Measurements from ENCODE around the gene UBASH3B.

The UBASH3B gene

DNA sequence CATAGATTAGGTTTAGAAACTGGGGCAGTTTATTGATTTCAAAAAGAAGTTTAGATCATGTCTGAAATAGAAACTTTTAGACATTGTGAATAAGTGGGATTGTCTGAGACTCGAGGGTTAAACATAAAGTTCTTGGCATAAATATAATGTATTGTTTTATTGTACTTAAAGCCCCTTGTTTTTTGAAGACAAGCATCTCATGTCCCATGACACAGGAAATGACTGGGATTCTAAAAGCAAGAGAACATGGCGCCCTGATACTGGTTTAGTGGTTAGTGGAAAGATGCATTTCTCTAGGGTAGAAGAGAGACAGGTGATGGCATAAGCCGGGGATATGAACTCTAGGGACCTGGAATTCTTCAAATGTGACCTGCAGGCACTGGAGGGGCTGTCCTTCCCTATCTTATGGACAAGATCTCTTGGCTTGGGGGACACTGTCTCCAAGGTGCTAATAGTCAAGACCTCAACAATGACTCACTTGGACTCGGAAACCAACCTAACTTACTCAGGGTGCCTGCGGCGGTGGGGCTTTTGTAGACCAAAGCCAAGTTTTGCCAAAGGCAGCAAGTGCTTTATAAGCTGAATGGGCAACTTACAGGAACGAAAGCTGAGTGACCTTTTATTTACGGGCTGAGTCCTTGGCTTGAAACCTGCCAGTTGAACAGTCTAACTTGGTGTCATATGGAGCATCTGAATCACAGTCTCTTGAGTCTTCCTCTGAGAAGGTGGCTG, 48.2 kb downstream of the UBASH3B start:
- no peak for DNase-seq (ENCODE audit: low read depth)
- TF ChIP-seq CTCF (IDR thresholded peaks at IDR 0.05; ENCODE audit: low read depth, low read length, missing control alignments) = no peak
- H3K4me3 ChIP-seq (ENCODE audit: low read depth, low read length) = no peak overlapping the region

DNA sequence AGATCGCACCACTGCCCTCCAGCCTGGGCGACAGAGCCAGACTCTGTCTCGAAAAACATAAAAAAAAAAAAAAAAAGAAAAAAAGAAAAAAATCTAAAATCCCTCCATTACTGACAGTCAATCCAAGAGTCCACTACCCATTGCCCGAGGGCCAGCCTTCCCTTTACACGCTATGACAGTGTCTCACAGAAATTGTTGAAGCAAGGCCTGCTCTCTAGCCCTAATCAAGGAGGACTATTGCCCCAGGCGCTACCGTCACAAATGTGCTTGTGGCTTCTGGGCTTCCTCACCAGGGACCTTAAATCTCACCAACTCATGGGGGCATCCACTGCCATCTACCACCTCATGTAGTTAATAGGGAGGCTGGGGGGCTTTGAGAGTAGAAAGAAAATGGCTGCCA, 49.9 kb downstream of the UBASH3B start:
- no peak for DNase-seq (ENCODE audit: low read depth)
- H3K4me3 ChIP-seq (ENCODE audit: low read depth, low read length) = no peak overlapping the region
- no peak for TF ChIP-seq CTCF (IDR thresholded peaks at IDR 0.05; ENCODE audit: low read depth, low read length, missing control alignments)

DNA sequence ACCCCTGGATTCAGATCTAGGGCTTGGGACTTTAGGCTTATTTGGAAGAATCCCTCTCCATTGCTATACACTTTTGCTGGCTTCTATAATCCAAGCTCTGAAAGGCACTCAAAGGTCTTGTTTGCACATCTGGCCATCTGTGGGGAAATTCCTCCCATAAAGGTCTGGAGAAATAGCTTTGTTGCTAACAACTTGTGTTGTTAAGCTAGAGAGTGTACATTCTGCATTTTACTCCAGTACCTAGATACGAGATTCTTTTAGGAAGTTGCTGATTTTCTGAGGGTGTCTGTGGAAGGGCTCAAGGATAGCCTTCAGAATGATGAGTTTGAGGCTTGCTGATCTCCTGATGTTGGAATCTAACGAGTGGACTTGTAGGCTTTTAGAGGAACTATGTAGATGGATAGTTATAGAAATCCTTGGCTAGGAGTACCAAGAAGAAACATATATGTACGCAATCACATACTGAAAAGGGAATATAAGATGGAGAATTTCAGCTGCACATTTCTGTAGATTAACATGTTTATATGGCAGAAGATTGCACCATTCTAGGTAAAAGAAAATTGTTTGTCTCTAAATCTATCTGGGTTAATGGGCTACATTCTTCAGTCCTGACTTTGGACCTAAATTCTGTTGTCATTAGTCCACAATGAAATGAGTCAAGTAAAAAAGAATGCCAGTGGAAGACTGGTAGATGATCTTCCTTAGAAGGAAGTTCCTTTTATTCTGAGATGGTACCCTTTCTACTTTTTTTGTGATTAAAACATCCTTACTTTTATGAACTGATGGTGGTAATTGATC, 51.0 kb downstream of the UBASH3B start:
- no peak for DNase-seq (ENCODE audit: low read depth)
- no peak overlapping the region for H3K4me3 ChIP-seq (ENCODE audit: low read depth, low read length)
- no peak for TF ChIP-seq CTCF (IDR thresholded peaks at IDR 0.05; ENCODE audit: low read depth, low read length, missing control alignments)

DNA sequence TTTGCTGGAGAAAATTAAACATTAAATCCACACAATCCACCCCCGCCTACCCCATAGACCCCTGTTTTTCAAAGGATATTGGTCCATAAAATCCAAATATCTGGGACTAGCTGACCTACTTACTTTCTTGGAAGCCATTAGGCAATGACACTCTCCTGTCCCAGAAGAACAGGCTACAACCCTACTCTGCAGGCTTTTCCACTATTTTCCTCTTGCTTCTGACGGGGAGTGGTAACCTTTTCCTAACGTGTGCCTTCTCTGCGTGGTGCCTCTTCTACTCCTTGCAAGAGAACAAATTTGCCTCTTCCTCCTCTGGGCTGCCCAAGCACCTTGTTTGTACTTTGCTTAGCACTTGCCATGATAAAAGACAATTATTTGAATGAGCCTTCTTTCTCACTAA, 51.6 kb downstream of the UBASH3B start:
- DNase-seq (ENCODE audit: low read depth) = no peak
- TF ChIP-seq CTCF (IDR thresholded peaks at IDR 0.05; ENCODE audit: low read depth, low read length, missing control alignments) = no peak
- no peak overlapping the region for H3K4me3 ChIP-seq (ENCODE audit: low read depth, low read length)

DNA sequence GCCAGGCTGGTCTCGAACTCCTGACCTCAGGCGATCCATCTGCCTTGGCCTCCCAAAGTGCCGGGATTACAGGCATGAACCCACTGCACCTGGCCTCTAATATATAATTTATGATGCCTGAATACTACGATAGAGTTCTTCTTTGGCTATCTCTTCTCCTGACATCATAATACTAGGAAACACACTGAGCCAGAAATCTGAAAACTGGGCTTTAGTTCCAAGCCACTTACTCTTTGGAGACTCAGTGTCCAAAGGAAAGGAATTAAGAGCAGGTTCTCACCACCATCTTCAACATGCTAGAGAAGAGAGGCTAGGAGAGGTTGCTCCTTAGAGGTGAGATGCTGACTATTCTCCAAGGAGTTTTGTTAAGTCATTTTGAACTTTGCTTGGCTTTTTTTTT, 52.4 kb downstream of the UBASH3B start:
- DNase-seq (ENCODE audit: low read depth) = no peak
- TF ChIP-seq CTCF (IDR thresholded peaks at IDR 0.05; ENCODE audit: low read depth, low read length, missing control alignments) = no peak
- no peak overlapping the region for H3K4me3 ChIP-seq (ENCODE audit: low read depth, low read length)

DNA sequence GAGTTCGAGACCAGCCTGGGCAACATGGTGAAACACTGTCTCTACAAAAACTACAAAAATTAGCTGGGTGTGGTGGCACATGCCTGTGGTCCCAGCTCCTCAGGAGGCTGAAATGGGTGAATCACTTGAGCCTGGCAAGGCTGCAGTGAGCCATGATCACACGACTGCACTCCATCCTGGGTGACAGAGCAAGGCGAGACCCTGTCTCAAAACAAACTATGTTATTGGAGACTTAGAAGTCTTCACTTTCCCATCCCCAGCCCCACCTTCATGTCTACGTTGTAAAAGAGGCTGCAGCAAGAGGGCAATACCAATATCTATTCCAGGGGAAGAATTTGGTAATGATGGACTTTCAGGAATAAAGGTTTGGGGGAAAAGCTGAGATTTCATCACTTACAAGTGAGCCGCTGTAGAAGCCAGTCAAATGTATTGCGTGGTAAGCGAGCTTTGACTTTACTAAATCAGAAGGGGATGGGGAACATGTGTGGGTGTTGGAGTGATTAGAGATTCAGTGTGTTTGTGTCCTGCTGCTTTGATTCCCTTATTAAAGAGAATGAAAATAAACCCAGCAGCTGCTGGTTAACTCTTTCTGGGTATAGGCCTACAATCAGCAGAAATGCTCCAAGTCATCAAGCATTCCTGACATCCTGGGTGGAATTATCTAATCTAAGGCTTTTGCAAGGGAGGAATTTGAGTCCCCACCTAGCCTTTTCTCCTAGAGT, 53.7 kb downstream of the UBASH3B start:
- no peak overlapping the region for H3K4me3 ChIP-seq (ENCODE audit: low read depth, low read length)
- no peak for TF ChIP-seq CTCF (IDR thresholded peaks at IDR 0.05; ENCODE audit: low read depth, low read length, missing control alignments)
- DNase-seq (ENCODE audit: low read depth) = no peak

Measured in GM12864 (cell line).